RWPE2 (cell line): ENCODE results near the gene CCDC120.

ENCODE experiments used
- ATAC-seq: fragments of 200-7000 bp; cut with Tn5 transposase; 3 replicates; pipeline ENCODE4 v1.9.1; 2021; ENCODE audit warnings: low read depth
- DNase-seq: peaks from one replicate; pipeline ENCODE4 v3.0.0-alpha.2; 2020; ENCODE audit warnings: low spot score
- H3K27ac ChIP-seq: fragments of 450-650 bp; 2 replicates; pipeline ENCODE4 v1.5.1; 2017; ENCODE audit warnings: mild to moderate bottlenecking; ENCODE audit not compliant: poor library complexity, severe bottlenecking
- H3K27me3 ChIP-seq: fragments of 250-450 bp; sonication (Bioruptor Pico); 2 replicates; pipeline ENCODE4 v1.5.1; 2021; ENCODE audit warnings: mild to moderate bottlenecking, moderate library complexity; ENCODE audit not compliant: insufficient read depth, poor library complexity, severe bottlenecking
- H3K36me3 ChIP-seq: fragments of 250-450 bp; sonication (Bioruptor Pico); 2 replicates; pipeline ENCODE4 v1.5.1; 2020; ENCODE audit warnings: low read depth, mild to moderate bottlenecking, moderate library complexity
- H3K4me1 ChIP-seq: fragments of 250-450 bp; sonication (Bioruptor Pico); 2 replicates; pipeline ENCODE4 v1.5.1; 2021; ENCODE audit warnings: mild to moderate bottlenecking, moderate library complexity; ENCODE audit not compliant: insufficient read depth, poor library complexity, severe bottlenecking
- H3K4me3 ChIP-seq: fragments of 250-450 bp; sonication (Bioruptor Pico); 2 replicates; pipeline ENCODE4 v1.5.1; 2021; ENCODE audit warnings: mild to moderate bottlenecking, moderate library complexity; ENCODE audit not compliant: severe bottlenecking
- H3K9me3 ChIP-seq: fragments of 250-450 bp; sonication (Bioruptor Pico); 2 replicates; pipeline ENCODE4 v1.5.1; 2021; ENCODE audit warnings: mild to moderate bottlenecking, moderate library complexity; ENCODE audit not compliant: severe bottlenecking
- CTCF ChIP-seq: fragments of 450-650 bp; IDR thresholded peaks from one replicate; pipeline ENCODE4 v1.5.1; 2017; ENCODE audit warnings: mild to moderate bottlenecking, moderate library complexity; ENCODE audit not compliant: poor library complexity, severe bottlenecking

The CCDC120 gene

GRCh38 chrX:49064735-49065134 is 5.9 kb downstream of the CCDC120 start:
- ATAC-seq (no peak), DNase-seq (no peak)
- Histone ChIP-seq H3K27me3 (no peaks in the 10 kb centered on the region), H3K27ac (no peak overlapping the region), H3K36me3 (peaks cover 14% of the 10 kb centered on the region), H3K4me1 (no peaks in the 10 kb centered on the region), H3K4me3 (no peak overlapping the region), H3K9me3 (no peaks in the 10 kb centered on the region)
- no peak for TF ChIP-seq CTCF

- H3K4me3 ChIP-seq: no peak overlapping the region
- peaks cover 14% of the 10 kb centered on the region for H3K36me3 ChIP-seq
- TF ChIP-seq CTCF: no peak
- H3K27me3 ChIP-seq: no peaks in the 10 kb centered on the region
- DNase-seq (no peak), ATAC-seq (no peak)
- no peaks in the 10 kb centered on the region for H3K9me3 ChIP-seq
- no peaks in the 10 kb centered on the region for H3K4me1 ChIP-seq
- H3K27ac ChIP-seq: no peak overlapping the region
Measured at GRCh38 chrX:49066278-49066677, 7.5 kb downstream of the CCDC120 start.

GRCh38 chrX:49066690-49067089 is 7.9 kb downstream of the CCDC120 start:
- no peak overlapping the region for H3K27ac ChIP-seq
- no peak for TF ChIP-seq CTCF
- no peak for ATAC-seq
- no peak overlapping the region for H3K4me3 ChIP-seq
- no peaks in the 10 kb centered on the region for H3K27me3 ChIP-seq
- no peaks in the 10 kb centered on the region for H3K4me1 ChIP-seq
- no peak for DNase-seq
- H3K36me3 ChIP-seq: peaks cover 10% of the 10 kb centered on the region
- H3K9me3 ChIP-seq: no peaks in the 10 kb centered on the region

- Histone ChIP-seq H3K27me3 (no peaks in the 10 kb centered on the region), H3K36me3 (0 out of 2 replicates have a peak, but pooled peaks cover 2% of the 10 kb centered on the region), H3K4me1 (no peaks in the 10 kb centered on the region), H3K4me3 (no peak overlapping the region), H3K9me3 (no peaks in the 10 kb centered on the region), H3K27ac (no peak overlapping the region)
- DNase-seq (no peak), ATAC-seq (no peak)
- no peak for TF ChIP-seq CTCF
Measured at GRCh38 chrX:49067285-49068120, 8.7 kb downstream of the CCDC120 start.

- Histone ChIP-seq H3K9me3 (no peaks in the 10 kb centered on the region), H3K36me3 (no peaks in the 10 kb centered on the region), H3K27ac (no peak overlapping the region), H3K4me3 (no peak overlapping the region), H3K27me3 (no peaks in the 10 kb centered on the region), H3K4me1 (no peaks in the 10 kb centered on the region)
- no peak for TF ChIP-seq CTCF
- DNase-seq: no peak
- ATAC-seq: no peak
Measured at GRCh38 chrX:49069038-49069437, 10.2 kb downstream of the CCDC120 start.
